Keratinocyte (primary cell): Measurements from ENCODE around the gene AP3D1. TPM values are rescaled to one million over a fixed set of nuclear protein-coding genes. Genes with fewer than 3 reads are reported as not detected.

ENCODE experiments used
- DNase-seq: peaks from one replicate; pipeline ENCODE4 v3.0.0-alpha.2; 2011; ENCODE audit warnings: low read depth, missing footprints, low spot score
- FAIRE-seq: peaks from 2 replicates; lab custom pipeline; 2011; peaks lifted over from hg19 to GRCh38; lab: Jason Lieb, UNC
- H2AFZ ChIP-seq: 2 replicates; pipeline ENCODE4 v1.6.0; 2012; ENCODE audit warnings: low read length, control low read depth, inconsistent platforms; ENCODE audit not compliant: control insufficient read depth
- H3K27ac ChIP-seq: 2 replicates; pipeline ENCODE4 v1.5.1; 2011; ENCODE audit warnings: low read length; ENCODE audit not compliant: control insufficient read depth, insufficient read depth
- H3K27me3 ChIP-seq: 3 replicates; pipeline ENCODE4 v1.6.0; 2011; ENCODE audit warnings: low read length; ENCODE audit not compliant: control insufficient read depth, insufficient read depth; ENCODE audit errors: extremely low read depth
- H3K36me3 ChIP-seq, 2 experiments: 2 replicates in 1 of 2; 3 replicates in 1 of 2; pipeline ENCODE4 v1.5.1; 2011; ENCODE audit warnings: low read length in 2 of 2, mild to moderate bottlenecking in 1 of 2; ENCODE audit not compliant: control insufficient read depth in 2 of 2, insufficient read depth in 2 of 2; ENCODE audit errors: extremely low read depth in 1 of 2
- H3K4me1 ChIP-seq: 3 replicates; pipeline ENCODE4 v1.5.1; 2011; ENCODE audit warnings: low read length; ENCODE audit not compliant: control insufficient read depth, insufficient read depth; ENCODE audit errors: extremely low read depth
- H3K4me2 ChIP-seq: 3 replicates; pipeline ENCODE4 v1.6.0; 2011; ENCODE audit warnings: low read depth, low read length; ENCODE audit not compliant: control insufficient read depth, insufficient read depth; ENCODE audit errors: extremely low read depth
- H3K4me3 ChIP-seq, 3 experiments: fragments of 200-600 bp in 1 of 3; sonication (generic) in 1 of 3; 2 replicates in 2 of 3; 3 replicates in 1 of 3; pipeline ENCODE4 v1.5.1; 2011 to 2016; ENCODE audit warnings: low read length in 3 of 3, mild to moderate bottlenecking in 3 of 3, control low read depth in 2 of 3, inconsistent platforms in 1 of 3, low read depth in 1 of 3, mixed read lengths in 1 of 3, mixed run types in 1 of 3, moderate library complexity in 1 of 3; ENCODE audit not compliant: control insufficient read depth in 2 of 3, insufficient read depth in 2 of 3; ENCODE audit errors: extremely low read depth in 1 of 3
- H3K79me2 ChIP-seq: 2 replicates; pipeline ENCODE4 v1.6.0; 2012; ENCODE audit warnings: low read length; ENCODE audit not compliant: control insufficient read depth, insufficient read depth
- H3K9ac ChIP-seq: 3 replicates; pipeline ENCODE4 v1.6.0; 2011; ENCODE audit warnings: low read length; ENCODE audit not compliant: control insufficient read depth, insufficient read depth; ENCODE audit errors: extremely low read depth
- H3K9me1 ChIP-seq: 3 replicates; pipeline ENCODE4 v1.6.0; 2011; ENCODE audit warnings: low read length; ENCODE audit not compliant: control insufficient read depth, insufficient read depth; ENCODE audit errors: extremely low read depth
- H3K9me3 ChIP-seq: 2 replicates; pipeline ENCODE4 v1.5.1; 2012; ENCODE audit warnings: low read depth, low read length; ENCODE audit not compliant: control insufficient read depth
- H4K20me1 ChIP-seq: 3 replicates; pipeline ENCODE4 v1.6.0; 2011; ENCODE audit warnings: low read length; ENCODE audit not compliant: control insufficient read depth, insufficient read depth; ENCODE audit errors: extremely low read depth
- CTCF ChIP-seq, 3 experiments: IDR thresholded peaks in 1 of 3; conservative IDR thresholded peaks in 1 of 3; optimal IDR thresholded peaks in 1 of 3; 2 replicates in 2 of 3; 3 replicates in 1 of 3; pipeline versions ENCODE3 to v1.5.1; 2011; ENCODE audit warnings: low read length in 3 of 3, mild to moderate bottlenecking in 3 of 3, moderate library complexity in 2 of 3, control low read depth in 1 of 3, inconsistent platforms in 1 of 3; ENCODE audit not compliant: insufficient read depth in 2 of 3; ENCODE audit errors: extremely low read depth in 1 of 3
- EZH2 ChIP-seq: IDR thresholded peaks from one replicate; pipeline ENCODE4 v1.6.1; 2012; ENCODE audit warnings: inconsistent platforms, mild to moderate bottlenecking, low read length, moderate library complexity
- dilution Hi-C: fragments of 300-500 bp; cut with MboI; formaldehyde crosslinking; loops from one replicate; pipeline ENCODE4 v1.7.0; 2020; ENCODE audit warnings: low sequenced_read_pairs; ENCODE audit not compliant: extremely low pct_ligation_motif_present
- polyA plus RNA-seq, 5 experiments: library from polyadenylated mRNA; depleted of rRNA in 3 of 5; stranded (reverse) in 3 of 5; stranded (forward) in 1 of 5; unstranded in 1 of 5; fragments of >200 nt; gene quantifications; 1 replicate in 1 of 5; 2 replicates in 3 of 5; 3 replicates in 1 of 5; pipeline versions ENCODE4 v1.2.1 to v1.2.3, GENCODE V29; 2011 to 2012; ENCODE audit warnings: missing spikeins in 2 of 5, low read depth in 1 of 5, low replicate concordance in 1 of 5

AP3D1 gene
- polyA plus RNA-seq, 1 donor (not counting 4 experiments of a cell fraction or from before 2014, with no cell fraction given), result 56.1 TPM

- H3K36me3 ChIP-seq, result peaks cover 0 to under 1% of the 10 kb centered on the region in 2 experiments
- FAIRE-seq (no peak), DNase-seq (no peak)
- peaks cover 48% of the 10 kb centered on the region for H3K4me1 ChIP-seq
- TF ChIP-seq EZH2, result no peak
- TF ChIP-seq CTCF (optimal IDR thresholded peaks at IDR 0.05 in 1 of 3, IDR thresholded peaks at IDR 0.05 in 1 of 3, conservative IDR thresholded peaks at IDR 0.05 in 1 of 3; ENCODE audit: extremely low read depth in 1 of 3, insufficient read depth in 2 of 3, low read length in 3 of 3), result no peak
- no peak overlapping the region for H3K4me2 ChIP-seq
- H2AFZ ChIP-seq, result peak overlapping the region; percentile 26
- no peak overlapping the region for H3K4me3 ChIP-seq
- dilution Hi-C loops, result no loop called here
- H3K9me3 ChIP-seq, result no peaks in the 10 kb centered on the region
- peaks cover 9% of the 10 kb centered on the region for H3K79me2 ChIP-seq
- H3K27ac ChIP-seq, result no peak overlapping the region
- H3K9ac ChIP-seq, result no peak overlapping the region
- H3K9me1 ChIP-seq, result no peaks in the 10 kb centered on the region
- H3K27me3 ChIP-seq, result no peaks in the 10 kb centered on the region
- H4K20me1 ChIP-seq, result no peaks in the 10 kb centered on the region
Measured at GRCh38 chr19:2054763-2055162, 96.6 kb downstream of the AP3D1 start.

GRCh38 chr19:2053601-2054389 is 97.6 kb downstream of the AP3D1 start:
- Histone ChIP-seq H2AFZ (no peak overlapping the region), H4K20me1 (peaks cover 8% of the 10 kb centered on the region), H3K9me3 (no peaks in the 10 kb centered on the region), H3K27me3 (no peaks in the 10 kb centered on the region), H3K27ac (no peak overlapping the region), H3K36me3 (peaks cover 2 to 8% of the 10 kb centered on the region in 2 experiments), H3K4me2 (no peak overlapping the region), H3K4me3 (no peak overlapping the region), H3K9ac (no peak overlapping the region), H3K79me2 (peaks cover 19% of the 10 kb centered on the region), H3K9me1 (peaks cover 3% of the 10 kb centered on the region), H3K4me1 (peaks cover 49% of the 10 kb centered on the region)
- DNase-seq (no peak), FAIRE-seq (no peak)
- TF ChIP-seq EZH2, result no peak
- dilution Hi-C loops, result no loop called here
